Ectodermal cell (in vitro differentiated cells): ENCODE data around the gene CSTB.

ENCODE experiments used
- H3K27ac ChIP-seq: 2 replicates; pipeline ENCODE4 v1.7.0; 2013; ENCODE audit warnings: mild to moderate bottlenecking, low read depth, low read length; ENCODE audit not compliant: insufficient read depth, poor library complexity, severe bottlenecking
- H3K27me3 ChIP-seq: 2 replicates; pipeline ENCODE4 v1.7.0; 2013; ENCODE audit warnings: mild to moderate bottlenecking, low read length; ENCODE audit not compliant: insufficient read depth, control insufficient read depth, poor library complexity, severe bottlenecking
- H3K36me3 ChIP-seq: one replicate; pipeline ENCODE4 v1.7.0; 2013; ENCODE audit warnings: low read length; ENCODE audit not compliant: control insufficient read depth, insufficient read depth
- H3K4me1 ChIP-seq: one replicate; pipeline ENCODE4 v1.7.0; 2013; ENCODE audit warnings: low read length; ENCODE audit not compliant: control insufficient read depth, insufficient read depth
- H3K4me3 ChIP-seq: 2 replicates; pipeline ENCODE4 v1.7.0; 2013; ENCODE audit warnings: low read depth, low read length, control low read depth; ENCODE audit not compliant: insufficient read depth
- H3K9me3 ChIP-seq: 2 replicates; pipeline ENCODE4 v1.7.0; 2013; ENCODE audit warnings: mild to moderate bottlenecking, low read length, moderate library complexity; ENCODE audit not compliant: control insufficient read depth
- WGBS, 2 experiments: methylation state at CpG; one replicate each; pipeline ENCODE4 v1.1.7; 2013; ENCODE audit warnings: missing lambda C conversion rate in 2 of 2; 5-methylcytosine and 5-hydroxymethylcytosine counted together

Gene CSTB

GRCh38 chr21:43728154-43728466, 48.0 kb downstream of the CSTB start:
- H3K9me3 ChIP-seq, result no peaks in the 10 kb centered on the region
- no peak overlapping the region for H3K27ac ChIP-seq
- no peaks in the 10 kb centered on the region for H3K27me3 ChIP-seq
- WGBS, 2 experiments, result 53 to 60% methylated on average over 6 to 7 of the region's 7 CpGs
- H3K4me1 ChIP-seq, result no peaks in the 10 kb centered on the region
- H3K36me3 ChIP-seq, result no peaks in the 10 kb centered on the region
- peak overlapping the region; percentile 70 for H3K4me3 ChIP-seq

- no peaks in the 10 kb centered on the region for H3K4me1 ChIP-seq
- H3K27me3 ChIP-seq, result no peaks in the 10 kb centered on the region
- H3K4me3 ChIP-seq, result peak overlapping the region; percentile 70
- no peaks in the 10 kb centered on the region for H3K9me3 ChIP-seq
- H3K36me3 ChIP-seq, result no peaks in the 10 kb centered on the region
- WGBS, 2 experiments, result 87 to 88% methylated on average over 10 of the region's 10 CpGs
- no peak overlapping the region for H3K27ac ChIP-seq
Measured at GRCh38 chr21:43727519-43728153, 48.5 kb downstream of the CSTB start.

- WGBS, 2 experiments, result 90 to 91% methylated on average over 21 of the region's 21 CpGs
- Histone ChIP-seq H3K4me3 (no peak overlapping the region), H3K27ac (no peak overlapping the region), H3K9me3 (no peaks in the 10 kb centered on the region), H3K36me3 (no peaks in the 10 kb centered on the region), H3K4me1 (no peaks in the 10 kb centered on the region), H3K27me3 (no peaks in the 10 kb centered on the region)
Measured at GRCh38 chr21:43726686-43727518, 49.2 kb downstream of the CSTB start.
